NCI-H446 treated with DMSO at 0.1 percent for 48 hours (cell line): Measurements from ENCODE around the gene C19orf25.
"Not testable (repeated sequence)": the region's sequence is repeated elsewhere in the genome, so short reads cannot be mapped to it uniquely, and the experiment has no call there.

Experiments used
- DNase-seq: peaks from one replicate; lab custom pipeline; 2025; lab: John Stamatoyannopoulos, UW

C19orf25 gene

GRCh38 chr19:1449467-1450442 is 29.3 kb downstream of the C19orf25 start, which contains the start of gene APC2:
TSS of gene APC2 (plus strand) at chr19:1450121. CDS start at chr19:1453002, 2,881 bp downstream.
- no peak for DNase-seq

DNA sequence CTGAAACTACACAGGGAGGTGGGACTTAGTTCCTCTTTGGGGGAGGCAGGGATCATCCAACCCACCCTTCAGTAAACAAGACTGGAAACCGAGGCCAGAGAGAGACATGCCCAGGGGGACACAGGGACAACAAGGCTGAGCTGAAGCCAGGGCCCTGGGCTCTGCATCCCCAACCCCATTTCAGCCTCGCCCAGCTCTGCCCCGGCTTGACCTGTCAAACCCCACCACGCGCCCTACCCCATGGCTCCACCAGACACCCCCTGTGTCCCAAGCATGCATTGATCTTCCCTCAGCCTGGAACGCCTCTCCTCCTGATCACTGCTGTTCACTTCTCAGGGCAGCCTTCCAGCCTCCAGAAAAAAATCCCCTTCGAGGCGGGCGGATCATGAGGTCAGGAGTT is 31.1 kb downstream of the C19orf25 start:
- no peak for DNase-seq

DNA sequence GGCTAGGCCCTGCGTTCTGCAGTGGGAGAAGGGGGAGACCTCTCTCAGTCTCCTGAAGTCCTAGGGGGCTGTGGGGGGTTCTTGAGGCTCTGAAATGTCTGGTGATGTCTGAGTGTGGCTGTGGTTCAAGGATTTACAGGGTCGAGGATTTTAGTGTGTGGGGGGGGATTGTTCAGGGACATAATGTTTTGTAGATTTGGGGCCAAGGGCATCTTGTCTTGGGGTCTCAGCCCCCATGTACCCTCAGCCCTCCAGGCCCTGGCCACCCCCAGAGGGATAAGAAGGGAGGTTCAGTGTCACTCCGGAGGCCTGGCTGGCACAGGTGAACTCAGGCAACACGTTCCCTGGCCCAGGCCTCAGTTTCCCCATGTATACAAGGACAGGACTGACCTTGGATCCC is 31.5 kb downstream of the C19orf25 start:
- DNase-seq: no peak

DNA sequence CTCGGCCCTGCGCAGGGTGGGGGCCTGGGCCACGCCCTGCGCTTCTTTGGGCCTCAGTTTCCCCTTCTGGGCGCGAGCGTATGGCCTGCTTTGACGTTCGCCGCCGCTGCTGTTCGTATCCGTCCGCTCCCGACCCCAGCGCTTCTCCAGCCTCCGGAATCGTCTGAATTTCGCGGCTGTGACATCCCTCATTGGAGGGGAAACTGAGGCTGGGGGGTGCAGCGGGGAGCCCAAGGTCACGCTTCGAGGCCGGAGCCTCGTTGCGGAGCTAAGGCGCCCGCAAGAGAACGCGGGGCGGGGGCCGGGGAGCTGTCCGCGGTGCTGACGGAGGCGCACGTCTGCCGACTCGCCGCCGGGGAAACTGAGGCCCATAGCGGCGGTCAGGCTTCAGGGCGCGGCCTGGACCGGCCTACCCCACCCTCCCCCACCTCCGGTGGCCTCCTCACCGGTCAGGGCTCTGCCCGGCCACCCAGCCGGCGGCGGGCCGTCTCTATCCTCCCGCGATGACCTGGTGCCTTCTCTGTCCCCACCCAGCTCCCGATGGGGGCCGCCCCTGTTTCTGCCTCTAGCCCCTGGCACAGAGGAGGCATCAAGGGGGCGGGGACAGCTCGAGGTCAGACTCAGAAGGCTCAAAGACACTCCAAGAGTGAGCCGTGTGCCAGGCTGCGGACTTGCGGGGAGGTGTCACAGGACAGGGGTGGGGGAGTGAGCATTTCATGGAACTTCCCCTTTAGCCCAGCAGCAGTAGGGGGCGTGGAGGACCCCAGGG is 32.1 kb downstream of the C19orf25 start:
- no peak for DNase-seq

- peak; percentile 25 for DNase-seq
Measured at GRCh38 chr19:1445932-1446712, 32.9 kb downstream of the C19orf25 start.

DNA sequence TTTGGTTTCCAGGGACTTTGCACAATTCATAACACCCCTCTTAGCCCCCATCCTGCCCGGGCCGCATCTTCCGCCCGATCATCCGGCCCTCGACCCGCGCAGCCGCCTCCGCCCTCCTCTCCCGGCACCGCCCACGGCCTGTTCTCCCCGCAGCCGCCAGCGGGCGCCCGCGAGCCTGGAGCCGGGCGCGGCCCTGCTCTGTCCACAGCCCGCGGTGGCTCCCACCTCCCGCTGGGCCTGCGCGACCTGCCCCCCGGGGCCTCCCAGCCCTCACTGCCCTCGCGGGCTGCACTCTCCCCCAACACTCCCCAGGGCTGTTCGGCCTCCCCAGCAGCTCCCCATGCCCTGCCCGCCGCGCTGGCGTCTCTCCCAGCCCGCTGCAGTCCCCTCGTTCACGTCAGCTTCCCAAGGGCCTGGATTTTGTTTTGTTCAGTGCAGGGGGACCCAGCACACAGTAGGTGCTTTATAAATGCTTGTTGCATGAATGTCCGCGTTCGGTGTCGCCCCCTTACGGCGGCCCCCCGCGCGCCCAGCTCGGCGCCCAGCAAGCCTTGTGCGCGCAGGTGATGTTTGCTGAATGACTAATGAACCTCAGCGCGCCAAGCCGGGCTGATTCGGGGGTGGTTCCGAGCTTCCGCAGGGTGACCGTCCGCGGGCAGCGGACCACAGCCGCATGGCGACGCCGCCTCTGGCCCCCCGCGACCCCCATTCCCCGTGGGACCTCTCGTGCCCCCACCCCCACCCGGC is 33.7 kb downstream of the C19orf25 start:
- peak; percentile 27 for DNase-seq

- no peak for DNase-seq
Measured at GRCh38 chr19:1441677-1442438, 37.2 kb downstream of the C19orf25 start.

- no peak for DNase-seq
Measured at GRCh38 chr19:1441022-1441426, 38.0 kb downstream of the C19orf25 start.

DNA sequence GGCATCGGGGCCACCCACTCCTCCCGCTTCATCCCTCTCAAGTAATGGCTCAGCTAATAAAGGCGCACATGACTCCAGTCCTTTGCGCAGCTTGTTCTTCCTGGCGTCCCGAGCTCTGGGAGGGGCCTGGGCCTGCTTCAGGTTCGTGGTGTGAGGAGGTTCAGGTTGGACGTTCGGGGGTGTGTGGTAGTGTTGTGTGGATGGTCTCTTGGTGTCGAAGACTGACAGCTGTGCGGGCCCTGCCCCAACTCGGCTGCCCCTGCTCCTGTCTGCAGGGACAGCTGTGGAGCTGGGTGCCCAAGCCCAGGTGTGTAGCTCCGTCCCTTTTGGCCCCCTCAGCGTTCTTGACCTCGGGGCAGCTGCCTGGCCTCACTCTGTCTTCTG is 38.6 kb downstream of the C19orf25 start:
- DNase-seq: no peak

DNA sequence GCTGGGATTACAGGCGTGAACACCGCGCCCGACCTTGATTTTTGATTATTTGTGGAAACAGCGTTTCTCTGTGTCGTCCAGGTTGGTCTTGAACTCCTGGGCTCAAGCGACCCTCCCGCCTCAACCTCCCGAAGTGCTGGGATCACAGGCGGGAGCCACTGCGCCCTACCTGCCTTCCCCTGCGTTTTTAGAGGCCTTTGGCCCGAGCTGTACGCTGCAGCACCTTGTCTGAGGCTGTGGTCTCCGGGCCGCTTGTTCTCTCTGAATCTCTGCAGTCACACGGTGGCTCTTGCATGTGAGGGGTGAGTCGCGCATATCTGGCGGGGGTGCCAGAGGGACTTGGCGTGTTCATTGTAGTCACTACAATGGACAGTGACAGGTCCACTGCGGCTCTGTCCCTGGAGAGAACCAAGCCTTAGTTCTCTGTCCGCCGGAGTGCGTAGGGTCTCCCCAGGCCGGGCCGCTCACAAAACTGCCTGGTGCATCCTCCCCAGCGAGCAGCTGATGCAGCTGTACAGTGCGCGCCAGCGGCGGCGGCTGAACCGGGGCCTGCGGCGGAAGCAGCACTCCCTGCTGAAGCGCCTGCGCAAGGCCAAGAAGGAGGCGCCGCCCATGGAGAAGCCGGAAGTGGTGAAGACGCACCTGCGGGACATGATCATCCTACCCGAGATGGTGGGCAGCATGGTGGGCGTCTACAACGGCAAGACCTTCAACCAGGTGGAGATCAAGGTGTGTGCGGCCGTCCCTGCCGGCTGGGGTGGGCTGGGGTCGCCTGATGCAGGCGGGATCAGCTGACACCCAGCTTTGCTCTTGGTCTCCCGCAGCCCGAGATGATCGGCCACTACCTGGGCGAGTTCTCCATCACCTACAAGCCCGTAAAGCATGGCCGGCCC is 39.2 kb downstream of the C19orf25 start:
- DNase-seq: not testable (repeated sequence)

- DNase-seq: no peak
Measured at GRCh38 chr19:1438933-1439354, 40.1 kb downstream of the C19orf25 start.

- DNase-seq: peak; percentile 89
Measured at GRCh38 chr19:1438035-1438932, 40.7 kb downstream of the C19orf25 start, which contains the start of gene RPS15. TSS of gene RPS15 (plus strand) at chr19:1438396. CDS start at chr19:1438426, 30 bp downstream.

DNA sequence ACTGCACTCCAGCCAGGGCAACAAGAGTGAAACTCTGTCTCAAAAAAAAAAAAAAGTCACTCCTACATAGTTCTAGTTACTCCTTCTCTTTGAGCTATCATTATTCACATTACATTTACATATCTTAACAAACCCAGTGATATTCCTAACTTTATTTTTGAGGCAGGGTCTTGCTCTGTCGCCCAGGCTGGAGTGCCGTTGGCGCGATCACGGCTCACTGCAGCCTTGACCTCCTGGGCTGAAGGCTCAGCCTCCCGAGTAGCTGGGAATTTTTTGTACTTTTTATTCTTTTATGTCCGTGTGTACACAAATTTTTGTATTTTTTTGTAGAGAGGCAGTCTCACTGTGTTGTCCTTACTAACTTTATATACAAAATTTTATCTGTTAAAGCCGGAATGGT is 41.4 kb downstream of the C19orf25 start:
- DNase-seq: no peak

- no peak for DNase-seq
Measured at GRCh38 chr19:1435378-1435989, 43.5 kb downstream of the C19orf25 start.

GRCh38 chr19:1434577-1435060 is 44.4 kb downstream of the C19orf25 start:
- DNase-seq: no peak

- DNase-seq: no peak
Measured at GRCh38 chr19:1434040-1434366, 45.0 kb downstream of the C19orf25 start.

DNA sequence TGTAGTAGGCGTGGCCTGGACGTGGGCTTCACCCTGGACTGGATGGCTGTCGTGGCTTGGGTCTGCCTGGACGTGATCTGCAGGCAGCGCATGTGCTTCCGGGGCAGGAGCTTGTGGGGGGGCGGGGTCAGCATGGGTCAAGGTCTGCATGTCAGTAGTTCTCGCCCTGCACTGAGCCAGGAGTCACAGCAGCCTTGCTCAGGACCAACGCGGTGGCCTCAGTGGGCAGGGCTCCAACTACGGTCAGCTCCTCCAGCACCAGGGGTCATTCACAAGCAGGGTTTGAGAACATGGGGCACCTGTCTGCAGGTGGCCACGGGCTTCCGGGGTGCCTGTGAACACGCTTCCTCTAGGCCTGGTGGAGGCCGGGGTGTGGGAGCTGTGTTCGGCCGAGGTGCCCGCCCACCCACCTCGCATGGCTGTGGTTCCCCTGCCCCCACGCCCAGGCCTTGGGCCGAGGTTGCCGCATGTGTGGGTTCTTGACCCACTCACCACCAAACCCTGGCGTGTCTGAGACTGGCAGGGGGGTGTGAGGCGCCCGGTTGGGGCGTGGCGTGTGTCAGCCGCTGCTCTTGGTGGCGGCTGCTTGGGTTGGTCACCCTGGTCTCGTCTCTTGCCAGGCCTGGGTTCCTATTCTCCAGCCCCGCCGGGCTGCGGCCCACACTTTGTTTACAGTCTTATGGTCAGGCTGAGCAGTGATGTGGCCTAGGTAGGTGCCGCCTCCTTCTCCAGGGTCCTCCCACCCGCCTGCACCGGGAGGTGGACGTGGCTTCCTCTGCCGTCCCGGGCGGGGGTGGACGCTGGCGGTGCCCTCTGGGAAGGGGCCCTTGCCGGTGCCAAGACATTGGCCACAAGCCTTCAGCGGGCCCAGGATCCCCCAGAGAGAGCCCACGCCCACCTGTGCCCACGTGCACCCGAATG is 45.6 kb downstream of the C19orf25 start:
- DNase-seq: no peak
